WTC11 (cell line): Measurements from ENCODE around the gene TAL2. TPM values are rescaled to one million over a fixed set of nuclear protein-coding genes. Genes with fewer than 3 reads are reported as not detected.

Source experiments
- ATAC-seq: fragments of 200-7000 bp; cut with Tn5 transposase; 2 replicates; pipeline ENCODE4 v1.10.0; 2021; ENCODE audit warnings: mild to moderate bottlenecking, moderate library complexity
- CTCF ChIA-PET: fragments of 300-600 bp; sonication (Branson Sonifier 250); formaldehyde crosslinking; loops from one replicate; lab custom pipeline; 2021; ENCODE audit warnings: antibody characterized with exemption; lab: Charles Lee
- POLR2A ChIA-PET: fragments of 350-600 bp; sonication (Branson Sonifier 250); formaldehyde crosslinking; loops from one replicate; lab custom pipeline; 2021; ENCODE audit warnings: antibody characterized with exemption; lab: Charles Lee
- DNase-seq: peaks from one replicate; pipeline ENCODE4 v3.0.0; 2021; ENCODE audit warnings: low spot score
- H3K27ac Mint-ChIP-seq: 2 replicates; pipeline ENCODE4 v1.8.0; 2021; ENCODE audit warnings: mixed read lengths
- H3K27me3 Mint-ChIP-seq: 2 replicates; pipeline ENCODE4 v1.8.0; 2021; ENCODE audit warnings: low read depth, mild to moderate bottlenecking, moderate library complexity, mixed read lengths
- H3K36me3 Mint-ChIP-seq: 2 replicates; pipeline ENCODE4 v1.8.0; 2021; ENCODE audit warnings: mixed read lengths
- H3K4me1 Mint-ChIP-seq: 2 replicates; pipeline ENCODE4 v1.8.0; 2022; ENCODE audit warnings: mixed read lengths
- H3K4me3 Mint-ChIP-seq: 2 replicates; pipeline ENCODE4 v1.8.0; 2021; ENCODE audit warnings: mild to moderate bottlenecking, moderate library complexity, mixed read lengths
- H3K9me3 Mint-ChIP-seq: 2 replicates; pipeline ENCODE4 v1.8.0; 2021; ENCODE audit warnings: mixed read lengths
- AR ChIP-seq: fragments of 250-450 bp; sonication (Bioruptor Pico); IDR thresholded peaks from 2 replicates; pipeline ENCODE4 v1.9.0; 2021; ENCODE audit warnings: mild to moderate bottlenecking
- CTCF ChIP-seq: fragments of 200-600 bp; IDR thresholded peaks from 2 replicates; pipeline ENCODE4 v1.8.0; 2022; ENCODE audit warnings: antibody characterized with exemption
- EMX1 ChIP-seq: fragments of 250-450 bp; sonication (Bioruptor Pico); IDR thresholded peaks from 2 replicates; pipeline ENCODE4 v1.8.0; 2021; ENCODE audit warnings: mild to moderate bottlenecking
- FOXK1 ChIP-seq: sonication (generic); formaldehyde crosslinking; IDR thresholded peaks from 2 replicates; pipeline ENCODE4 v1.8.0; 2022; ENCODE audit warnings: mild to moderate bottlenecking, moderate library complexity, missing genetic modification reagents
- IRF1 ChIP-seq: sonication (generic); formaldehyde crosslinking; IDR thresholded peaks from 2 replicates; pipeline ENCODE4 v1.8.0; 2023; ENCODE audit warnings: missing genetic modification reagents
- JUN ChIP-seq: sonication (generic); formaldehyde crosslinking; IDR thresholded peaks from 2 replicates; pipeline ENCODE4 v1.8.0; 2023; ENCODE audit warnings: mild to moderate bottlenecking, missing genetic modification reagents
- KAT7 ChIP-seq: sonication (generic); formaldehyde crosslinking; IDR thresholded peaks from 2 replicates; pipeline ENCODE4 v1.8.1; 2023; ENCODE audit warnings: missing genetic modification reagents, mild to moderate bottlenecking, borderline replicate concordance
- MLX ChIP-seq: sonication (generic); formaldehyde crosslinking; IDR thresholded peaks from 2 replicates; pipeline ENCODE4 v1.8.1; 2023; ENCODE audit warnings: mild to moderate bottlenecking, missing genetic modification reagents, moderate library complexity
- MYBL2 ChIP-seq: sonication (generic); formaldehyde crosslinking; IDR thresholded peaks from 2 replicates; pipeline ENCODE4 v1.8.1; 2023; ENCODE audit warnings: mild to moderate bottlenecking, moderate library complexity, missing genetic modification reagents
- PREB ChIP-seq: sonication (generic); formaldehyde crosslinking; IDR thresholded peaks from 2 replicates; pipeline ENCODE4 v1.8.1; 2022; ENCODE audit warnings: mild to moderate bottlenecking, missing genetic modification reagents, moderate library complexity, borderline replicate concordance
- SMAD3 ChIP-seq: sonication (generic); formaldehyde crosslinking; IDR thresholded peaks from 2 replicates; pipeline ENCODE4 v1.8.0; 2022; ENCODE audit warnings: missing genetic modification reagents, mild to moderate bottlenecking, borderline replicate concordance
- SP1 ChIP-seq: sonication (generic); formaldehyde crosslinking; conservative IDR thresholded peaks from 2 replicates; pipeline ENCODE4 v1.8.1; 2022; ENCODE audit warnings: missing genetic modification reagents
- STAT6 ChIP-seq: sonication (generic); formaldehyde crosslinking; conservative IDR thresholded peaks from 2 replicates; pipeline ENCODE4 v1.8.1; 2023; ENCODE audit warnings: mild to moderate bottlenecking, low read depth, missing genetic modification reagents, moderate library complexity
- ZMAT4 ChIP-seq: fragments of 250-450 bp; sonication (Bioruptor Pico); IDR thresholded peaks from 2 replicates; pipeline ENCODE4 v1.9.0; 2021; ENCODE audit warnings: mild to moderate bottlenecking
- ZNF138 ChIP-seq: sonication (generic); formaldehyde crosslinking; conservative IDR thresholded peaks from 2 replicates; pipeline ENCODE4 v1.8.1; 2022; ENCODE audit warnings: mild to moderate bottlenecking, moderate library complexity, missing genetic modification reagents
- ZNF416 ChIP-seq: fragments of 250-450 bp; sonication (Bioruptor Pico); IDR thresholded peaks from 2 replicates; pipeline ENCODE4 v1.9.0; 2021; ENCODE audit warnings: mild to moderate bottlenecking, inconsistent platforms
- total RNA-seq: library from RNA; stranded (reverse); gene quantifications from 3 replicates; pipeline ENCODE4 v1.2.3, GENCODE V29; 2021

The TAL2 gene
- total RNA-seq, 1 experiment from 2014 or later: not detected

- ChIA-PET CTCF (interaction anchor here (0.6 to 1.6 kb wide), 17 partner anchors 14 to 244 kb away, joined by 3 to 8 read pairs (median 4); partner anchors contain the start of gene TMEM38B), POLR2A (no interaction called here)
- DNase-seq (no peak), ATAC-seq (peak; percentile 86)
- Mint-ChIP-seq H3K4me1 (no peaks in the 10 kb centered on the region), H3K9me3 (no peaks in the 10 kb centered on the region), H3K27ac (no peak overlapping the region), H3K36me3 (no peaks in the 10 kb centered on the region), H3K4me3 (no peak overlapping the region), H3K27me3 (no peaks in the 10 kb centered on the region)
- TF ChIP-seq PREB (CRISPR knock-in tag): no peak
- TF ChIP-seq CTCF: peak; percentile 41; the same call in 1 of the 2 replicates
Measured at GRCh38 chr9:105637787-105638395, 24.4 kb upstream of the TAL2 start.

- no peaks in the 10 kb centered on the region for H3K9me3 Mint-ChIP-seq
- CTCF ChIA-PET: no interaction called here
- TF ChIP-seq ZNF416 (CRISPR knock-in tag): no peak
- TF ChIP-seq ZNF138 (CRISPR knock-in tag): no peak
- TF ChIP-seq, all 79 proteins: peak for 0
- no peaks in the 10 kb centered on the region for H3K36me3 Mint-ChIP-seq
- POLR2A ChIA-PET: no interaction called here
- H3K4me1 Mint-ChIP-seq: no peaks in the 10 kb centered on the region
- no peaks in the 10 kb centered on the region for H3K27me3 Mint-ChIP-seq
- no peak overlapping the region for H3K27ac Mint-ChIP-seq
- ATAC-seq: no peak
- no peak for DNase-seq
- H3K4me3 Mint-ChIP-seq: no peak overlapping the region
Measured at GRCh38 chr9:105639936-105640335, 22.3 kb upstream of the TAL2 start.

- Mint-ChIP-seq H3K27ac (no peak overlapping the region), H3K4me3 (no peak overlapping the region), H3K36me3 (no peaks in the 10 kb centered on the region), H3K27me3 (no peaks in the 10 kb centered on the region), H3K4me1 (0 out of 2 replicates have a peak, but pooled peaks cover 3% of the 10 kb centered on the region), H3K9me3 (no peaks in the 10 kb centered on the region)
- ATAC-seq: no peak
- POLR2A ChIA-PET: no interaction called here
- CTCF ChIA-PET: interaction anchor here (0.9 kb wide), 1 partner anchor 1025 kb away, joined by 3 read pairs; no protein-coding TSS in a partner anchor
- no peak for DNase-seq
- TF ChIP-seq EMX1 (CRISPR knock-in tag) (no peak), STAT6 (CRISPR knock-in tag) (no peak), SMAD3 (CRISPR knock-in tag) (no peak), MLX (no peak), KAT7 (CRISPR knock-in tag) (no peak)
Measured at GRCh38 chr9:105643795-105644194, 18.5 kb upstream of the TAL2 start.

GRCh38 chr9:105646879-105647594 lies 15.2 kb upstream of the TAL2 start:
- Mint-ChIP-seq H3K27me3 (no peaks in the 10 kb centered on the region), H3K4me1 (peaks cover 14% of the 10 kb centered on the region), H3K27ac (no peak overlapping the region), H3K9me3 (no peaks in the 10 kb centered on the region), H3K36me3 (no peaks in the 10 kb centered on the region), H3K4me3 (no peak overlapping the region)
- no peak for ATAC-seq
- TF ChIP-seq SP1 (CRISPR knock-in tag) (no peak), JUN (CRISPR knock-in tag) (no peak), FOXK1 (CRISPR knock-in tag) (no peak), ZMAT4 (CRISPR knock-in tag) (no peak), AR (no peak), IRF1 (no peak), KAT7 (CRISPR knock-in tag) (no peak), MYBL2 (CRISPR knock-in tag) (no peak)
- ChIA-PET CTCF (interaction anchor here (0.9 to 1.2 kb wide), 2 partner anchors 44 to 71 kb away, joined by 3 read pairs; no protein-coding TSS in a partner anchor), POLR2A (interaction anchor here (0.9 kb wide), 1 partner anchor 13 kb away, joined by 3 read pairs; no protein-coding TSS in a partner anchor)
- DNase-seq: no peak
